ENCODE measurements around the gene GCH1. TPM values are rescaled to one million over a fixed set of nuclear protein-coding genes. Genes with fewer than 3 reads are reported as not detected.
A peak's percentile ranks its signal among the peaks of the same experiment; 100 is the strongest.

Gene GCH1
- total RNA-seq, 2 experiments from 2014 or later, result 18.4 to 20.4 TPM

- ChIA-PET CTCF (no interaction called here), POLR2A (no interaction called here)
- DNase-seq, result no peak
- TF ChIP-seq CTCF (IDR thresholded peaks at IDR 0.05), result no peak
- H3K4me3 Mint-ChIP-seq, result no peak overlapping the region
- Histone ChIP-seq H3K36me3 (ENCODE audit: insufficient read depth, low read length) (no peaks in the 10 kb centered on the region), H3K4me3 (ENCODE audit: low read length) (no peak overlapping the region), H3K27me3 (ENCODE audit: control insufficient read depth in 1 of 2, insufficient read depth in 2 of 2, low read length in 2 of 2) (no peaks in the 10 kb centered on the region), H3K9me3 (ENCODE audit: control insufficient read depth in 1 of 2, insufficient read depth in 1 of 2, low read length in 2 of 2) (no peaks in the 10 kb centered on the region), H3K27ac (ENCODE audit: low read depth in 1 of 2, low read length in 2 of 2) (no peak overlapping the region), H3K4me1 (ENCODE audit: insufficient read depth, low read length) (peaks cover 27% of the 10 kb centered on the region)
- H3K9me3 Mint-ChIP-seq, result no peaks in the 10 kb centered on the region
- intact Hi-C loops (cut with DNase I, micrococcal nuclease), result no loop called here
- ATAC-seq (ENCODE audit: poor library complexity), result no peak
- peak overlapping the region; percentile 2 for H3K27ac Mint-ChIP-seq
- H3K27me3 Mint-ChIP-seq, result no peaks in the 10 kb centered on the region
- H3K36me3 Mint-ChIP-seq (ENCODE audit: low read depth), result no peaks in the 10 kb centered on the region
- peaks cover 43% of the 10 kb centered on the region for H3K4me1 Mint-ChIP-seq (ENCODE audit: low read depth)
These were observed 6.9 kb downstream of the GCH1 start for GRCh38 chr14:54895683-54896082.

- no peak for ATAC-seq (ENCODE audit: poor library complexity)
- H3K4me3 Mint-ChIP-seq, result no peak overlapping the region
- no peak overlapping the region for H3K27ac ChIP-seq (ENCODE audit: low read depth in 1 of 2, low read length in 2 of 2)
- H3K27me3 ChIP-seq (ENCODE audit: control insufficient read depth in 1 of 2, insufficient read depth in 2 of 2, low read length in 2 of 2), result no peaks in the 10 kb centered on the region
- peaks cover 42% of the 10 kb centered on the region for H3K4me1 Mint-ChIP-seq (ENCODE audit: low read depth)
- no peak for TF ChIP-seq CTCF (IDR thresholded peaks at IDR 0.05)
- no peaks in the 10 kb centered on the region for H3K9me3 Mint-ChIP-seq
- ChIA-PET POLR2A (no interaction called here), CTCF (interaction anchor here (3.5 kb wide), 1 partner anchor 8 kb away, joined by 11 read pairs; the partner anchor contains the start of gene GCH1)
- no peaks in the 10 kb centered on the region for H3K36me3 Mint-ChIP-seq (ENCODE audit: low read depth)
- H3K27me3 Mint-ChIP-seq, result no peaks in the 10 kb centered on the region
- H3K4me3 ChIP-seq (ENCODE audit: low read length), result no peak overlapping the region
- DNase-seq, result no peak
- intact Hi-C loops (cut with DNase I, micrococcal nuclease), result no loop called here
- H3K9me3 ChIP-seq (ENCODE audit: control insufficient read depth in 1 of 2, insufficient read depth in 1 of 2, low read length in 2 of 2), result no peaks in the 10 kb centered on the region
- no peak overlapping the region for H3K27ac Mint-ChIP-seq
- H3K36me3 ChIP-seq (ENCODE audit: insufficient read depth, low read length), result no peaks in the 10 kb centered on the region
- H3K4me1 ChIP-seq (ENCODE audit: insufficient read depth, low read length), result peaks cover 20% of the 10 kb centered on the region
These were observed 7.6 kb downstream of the GCH1 start for GRCh38 chr14:54894995-54895394.

GRCh38 chr14:54893151-54893760, 9.4 kb downstream of the GCH1 start:
- H3K9me3 ChIP-seq (ENCODE audit: control insufficient read depth in 1 of 2, insufficient read depth in 1 of 2, low read length in 2 of 2), result no peaks in the 10 kb centered on the region
- H3K4me3 ChIP-seq (ENCODE audit: low read length), result no peak overlapping the region
- H3K36me3 Mint-ChIP-seq (ENCODE audit: low read depth), result no peaks in the 10 kb centered on the region
- no peaks in the 10 kb centered on the region for H3K27me3 ChIP-seq (ENCODE audit: control insufficient read depth in 1 of 2, insufficient read depth in 2 of 2, low read length in 2 of 2)
- peaks cover 54% of the 10 kb centered on the region for H3K4me1 Mint-ChIP-seq (ENCODE audit: low read depth)
- H3K36me3 ChIP-seq (ENCODE audit: insufficient read depth, low read length), result no peaks in the 10 kb centered on the region
- POLR2A ChIA-PET, result interaction anchor here (1.6 to 1.8 kb wide), 2 partner anchors 9 to 12 kb away, joined by 3 to 12 read pairs; partner anchors contain the start of gene GCH1
- H3K9me3 Mint-ChIP-seq, result no peaks in the 10 kb centered on the region
- peak; percentile 81 for TF ChIP-seq CTCF (IDR thresholded peaks at IDR 0.05)
- no peaks in the 10 kb centered on the region for H3K27me3 Mint-ChIP-seq
- ATAC-seq (ENCODE audit: poor library complexity) (peak; percentile 81), DNase-seq (peak in 5 of 14 experiments; percentile 9 to 76 (median 47))
- no peak overlapping the region for H3K27ac ChIP-seq (ENCODE audit: low read depth in 1 of 2, low read length in 2 of 2)
- no peak overlapping the region for H3K27ac Mint-ChIP-seq
- H3K4me1 ChIP-seq (ENCODE audit: insufficient read depth, low read length), result peaks cover 16% of the 10 kb centered on the region
- CTCF ChIA-PET, result interaction anchor here (0.6 to 3.5 kb wide), 3 partner anchors 10 to 17 kb away, joined by 3 to 11 read pairs (median 3); partner anchors contain the start of gene GCH1
- intact Hi-C loops (cut with DNase I, micrococcal nuclease), result no loop called here
- H3K4me3 Mint-ChIP-seq, result no peak overlapping the region
